Measurements from ENCODE around the gene PAPSS2.

GRCh38 chr10:87767253-87767652, 107.6 kb downstream of the PAPSS2 start:
- TF ChIP-seq CTCF (IDR thresholded peaks at IDR 0.05) (no peak), POLR2A (IDR thresholded peaks at IDR 0.05) (no peak)

Data from body of pancreas (tissue), 4 donors.